PFSK-1 (cell line): ENCODE data around the gene CARD18.

Source experiments
- POLR2AphosphoS5 ChIP-seq: IDR thresholded peaks from 2 replicates; pipeline ENCODE4 v1.6.1; 2012; ENCODE audit warnings: low read depth, mild to moderate bottlenecking, control low read depth, low read length, moderate library complexity
- SIN3A ChIP-seq: IDR thresholded peaks from 2 replicates; pipeline ENCODE4 v1.6.1; 2012; ENCODE audit warnings: mild to moderate bottlenecking, low read length, moderate library complexity, borderline replicate concordance; ENCODE audit not compliant: insufficient read depth
- TAF1 ChIP-seq: IDR thresholded peaks from 2 replicates; pipeline ENCODE4 v1.6.1; 2012; ENCODE audit warnings: low read length, control low read depth, borderline replicate concordance; ENCODE audit not compliant: insufficient read depth
- TF ChIP-seq, protein P1 (sequence below), 2 experiments: IDR thresholded peaks; 2 replicates each; pipeline versions ENCODE4 v1.6.1 to v1.8.0; 2011 to 2012; ENCODE audit warnings: low read depth in 2 of 2, low read length in 2 of 2, control low read depth in 1 of 2, inconsistent platforms in 1 of 2, mild to moderate bottlenecking in 1 of 2, moderate library complexity in 1 of 2; ENCODE audit not compliant: insufficient read depth in 1 of 2

DNA sequence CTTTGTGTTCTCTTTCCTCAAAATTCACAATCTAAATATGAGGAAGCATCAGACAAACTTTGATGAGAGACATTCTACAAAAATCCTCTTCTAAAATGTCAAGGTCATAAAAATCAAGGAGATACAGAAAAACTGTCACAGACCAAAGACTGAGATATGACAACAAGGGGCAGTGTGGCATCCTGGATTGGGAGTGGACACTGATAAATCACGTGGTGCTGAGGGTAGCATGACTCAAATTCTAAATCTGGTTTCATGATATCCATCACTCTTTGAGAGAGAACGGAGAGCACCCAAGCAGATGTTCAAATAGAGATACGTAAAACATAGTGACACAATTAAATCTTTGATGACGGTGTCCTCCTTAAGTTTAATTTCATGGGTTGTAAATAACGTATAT lies 13.0 kb upstream of the CARD18 start:
- TF ChIP-seq, protein P1, sequence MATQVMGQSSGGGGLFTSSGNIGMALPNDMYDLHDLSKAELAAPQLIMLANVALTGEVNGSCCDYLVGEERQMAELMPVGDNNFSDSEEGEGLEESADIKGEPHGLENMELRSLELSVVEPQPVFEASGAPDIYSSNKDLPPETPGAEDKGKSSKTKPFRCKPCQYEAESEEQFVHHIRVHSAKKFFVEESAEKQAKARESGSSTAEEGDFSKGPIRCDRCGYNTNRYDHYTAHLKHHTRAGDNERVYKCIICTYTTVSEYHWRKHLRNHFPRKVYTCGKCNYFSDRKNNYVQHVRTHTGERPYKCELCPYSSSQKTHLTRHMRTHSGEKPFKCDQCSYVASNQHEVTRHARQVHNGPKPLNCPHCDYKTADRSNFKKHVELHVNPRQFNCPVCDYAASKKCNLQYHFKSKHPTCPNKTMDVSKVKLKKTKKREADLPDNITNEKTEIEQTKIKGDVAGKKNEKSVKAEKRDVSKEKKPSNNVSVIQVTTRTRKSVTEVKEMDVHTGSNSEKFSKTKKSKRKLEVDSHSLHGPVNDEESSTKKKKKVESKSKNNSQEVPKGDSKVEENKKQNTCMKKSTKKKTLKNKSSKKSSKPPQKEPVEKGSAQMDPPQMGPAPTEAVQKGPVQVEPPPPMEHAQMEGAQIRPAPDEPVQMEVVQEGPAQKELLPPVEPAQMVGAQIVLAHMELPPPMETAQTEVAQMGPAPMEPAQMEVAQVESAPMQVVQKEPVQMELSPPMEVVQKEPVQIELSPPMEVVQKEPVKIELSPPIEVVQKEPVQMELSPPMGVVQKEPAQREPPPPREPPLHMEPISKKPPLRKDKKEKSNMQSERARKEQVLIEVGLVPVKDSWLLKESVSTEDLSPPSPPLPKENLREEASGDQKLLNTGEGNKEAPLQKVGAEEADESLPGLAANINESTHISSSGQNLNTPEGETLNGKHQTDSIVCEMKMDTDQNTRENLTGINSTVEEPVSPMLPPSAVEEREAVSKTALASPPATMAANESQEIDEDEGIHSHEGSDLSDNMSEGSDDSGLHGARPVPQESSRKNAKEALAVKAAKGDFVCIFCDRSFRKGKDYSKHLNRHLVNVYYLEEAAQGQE (IDR thresholded peaks at IDR 0.05; ENCODE audit: insufficient read depth in 1 of 2, low read depth in 2 of 2, low read length in 2 of 2), result no peak
- no peak for TF ChIP-seq POLR2AphosphoS5
- no peak for TF ChIP-seq SIN3A
- no peak for TF ChIP-seq TAF1
